Panc1 (cell line): ENCODE measurements around the gene ECM1. TPM values are rescaled to one million over a fixed set of nuclear protein-coding genes. Genes with fewer than 3 reads are reported as not detected.

Experiments
- ATAC-seq: fragments of 200-7000 bp; cut with Tn5 transposase; 2 replicates; pipeline ENCODE4 v1.9.1; 2020; ENCODE audit warnings: mild to moderate bottlenecking, moderate library complexity
- BruUV-seq: library from RNA; stranded (reverse); fragments of 400-500 nt; replicated peaks from 2 replicates; lab custom pipeline; 2021; lab: Mats Ljungman, UMichigan
- CTCF ChIA-PET: fragments of 300-600 bp; sonication (Branson Sonifier 250); formaldehyde crosslinking; loops from one replicate; lab custom pipeline; 2022; ENCODE audit warnings: antibody characterized with exemption; lab: Charles Lee
- POLR2A ChIA-PET: fragments of 300-600 bp; sonication (Branson Sonifier 250); formaldehyde crosslinking; loops from one replicate; lab custom pipeline; 2022; ENCODE audit warnings: antibody characterized with exemption; lab: Charles Lee
- DNase-seq: peaks from one replicate; pipeline ENCODE4 v3.0.0-alpha.2; 2010; ENCODE audit warnings: low read depth, low spot score
- H3K27ac ChIP-seq: 2 replicates; pipeline ENCODE4 v1.5.1; 2011; ENCODE audit warnings: mild to moderate bottlenecking, low read length, inconsistent platforms
- H3K27me3 ChIP-seq: fragments of 200-500 bp; sonication (Bioruptor generic); 2 replicates; pipeline ENCODE4 v1.6.0; 2014; ENCODE audit warnings: low read length, inconsistent platforms; ENCODE audit not compliant: control insufficient read depth, insufficient read depth
- H3K36me3 ChIP-seq: fragments of 200-500 bp; sonication (Bioruptor generic); 2 replicates; pipeline ENCODE4 v1.5.1; 2014; ENCODE audit warnings: inconsistent platforms, mild to moderate bottlenecking, low read length, moderate library complexity; ENCODE audit not compliant: control insufficient read depth, insufficient read depth
- H3K4me1 ChIP-seq: 2 replicates; pipeline ENCODE4 v1.5.1; 2011; ENCODE audit warnings: inconsistent platforms, mild to moderate bottlenecking, low read length, moderate library complexity; ENCODE audit not compliant: control insufficient read depth, insufficient read depth
- H3K4me3 ChIP-seq, 2 experiments: 2 replicates each; pipeline ENCODE4 v1.5.1; 2011 to 2012; ENCODE audit warnings: low read depth in 2 of 2, low read length in 2 of 2, mild to moderate bottlenecking in 2 of 2, inconsistent platforms in 1 of 2, moderate library complexity in 1 of 2
- H3K9me3 ChIP-seq: fragments of 200-500 bp; sonication (Bioruptor generic); 2 replicates; pipeline ENCODE4 v1.5.1; 2014; ENCODE audit warnings: low read depth, mild to moderate bottlenecking, inconsistent platforms, low read length, moderate library complexity; ENCODE audit not compliant: control insufficient read depth, insufficient read depth
- POLR2AphosphoS5 ChIP-seq: IDR thresholded peaks from 2 replicates; pipeline ENCODE4 v1.6.1; 2012; ENCODE audit warnings: mild to moderate bottlenecking, low read depth, low read length, moderate library complexity
- SIN3A ChIP-seq: IDR thresholded peaks from 2 replicates; pipeline ENCODE4 v1.6.1; 2012; ENCODE audit warnings: low read depth, mild to moderate bottlenecking, low read length, moderate library complexity, borderline replicate concordance; ENCODE audit not compliant: insufficient read depth
- TCF7L2 ChIP-seq: IDR thresholded peaks from 2 replicates; pipeline ENCODE4 v1.6.1; 2011; ENCODE audit warnings: mild to moderate bottlenecking, low read depth, low read length, inconsistent platforms
- in situ Hi-C: cut with HindIII; loops from 2 replicates; pipeline ENCODE4 v1.10.0; 2016; ENCODE audit warnings: low sequenced_read_pairs, low pct_unique_long_range_greater_than_20kb
- intact Hi-C: fragments of 100-400 bp; cut with micrococcal nuclease; formaldehyde crosslinking; loops from one replicate; pipeline ENCODE4 v1.10.0; 2022; ENCODE audit not compliant: unreplicated experiment
- total RNA-seq: library from RNA; stranded (reverse); gene quantifications from one replicate; pipeline ENCODE4 v1.2.1, GENCODE V29; 2021; ENCODE audit not compliant: unreplicated experiment
- TF ChIP-seq, protein P1 (sequence below), 2 experiments: IDR thresholded peaks; 2 replicates each; pipeline ENCODE4 v1.6.1; 2011 to 2012; ENCODE audit warnings: low read depth in 2 of 2, control low read depth in 1 of 2, low read length in 1 of 2, mild to moderate bottlenecking in 1 of 2, moderate library complexity in 1 of 2; ENCODE audit not compliant: insufficient read depth in 1 of 2
- TF ChIP-seq, protein P2 (sequence below): fragments of 450-650 bp; IDR thresholded peaks from 2 replicates; pipeline ENCODE4 v1.5.1; 2017; ENCODE audit warnings: mild to moderate bottlenecking

ECM1 gene
- total RNA-seq, 1 experiment from 2014 or later: 2.2 TPM

DNA sequence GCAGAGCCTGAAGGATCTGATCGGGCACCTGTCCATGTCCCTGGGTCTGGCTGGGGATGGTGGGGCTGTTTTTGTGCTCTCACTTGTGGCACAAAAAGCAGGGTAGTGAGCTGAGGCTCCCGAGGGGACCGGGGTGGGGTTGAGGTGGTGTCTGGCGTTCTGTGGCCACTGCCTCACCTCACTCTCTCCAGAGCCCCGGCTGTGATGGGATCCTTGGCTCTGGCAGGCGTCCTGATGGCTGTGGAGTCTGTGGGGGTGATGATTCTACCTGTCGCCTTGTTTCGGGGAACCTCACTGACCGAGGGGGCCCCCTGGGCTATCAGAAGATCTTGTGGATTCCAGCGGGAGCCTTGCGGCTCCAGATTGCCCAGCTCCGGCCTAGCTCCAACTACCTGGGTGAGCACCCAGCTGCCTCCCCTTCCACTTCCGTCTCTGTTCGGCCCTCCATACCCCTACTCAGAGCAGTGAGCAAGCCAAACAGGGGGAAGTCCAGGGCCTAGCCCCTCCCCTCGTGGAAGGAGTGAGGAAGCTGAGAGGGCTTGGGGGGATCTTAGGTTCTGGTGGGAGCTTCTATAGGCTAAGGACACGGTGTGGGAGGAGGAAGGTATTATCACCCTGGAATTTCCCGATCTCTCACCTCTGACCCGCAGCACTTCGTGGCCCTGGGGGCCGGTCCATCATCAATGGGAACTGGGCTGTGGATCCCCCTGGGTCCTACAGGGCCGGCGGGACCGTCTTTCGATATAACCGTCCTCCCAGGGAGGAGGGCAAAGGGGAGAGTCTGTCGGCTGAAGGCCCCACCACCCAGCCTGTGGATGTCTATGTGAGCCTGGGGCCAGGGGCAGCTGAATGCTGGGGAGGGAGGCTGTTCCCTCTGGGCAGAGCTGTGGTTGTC lies 48.3 kb downstream of the ECM1 start:
- H3K9me3 ChIP-seq: no peaks in the 10 kb centered on the region
- ATAC-seq: no peak
- no peak overlapping the region for H3K27ac ChIP-seq
- ChIA-PET CTCF (no interaction called here), POLR2A (no interaction called here)
- no peaks in the 10 kb centered on the region for H3K36me3 ChIP-seq
- no peaks in the 10 kb centered on the region for H3K27me3 ChIP-seq
- H3K4me1 ChIP-seq: peaks cover 27% of the 10 kb centered on the region
- no TSS peak for BruUV-seq
- DNase-seq: no peak
- in situ Hi-C loops: no loop called here
- intact Hi-C loops: no loop called here
- H3K4me3 ChIP-seq: no peak overlapping the region
- TF ChIP-seq POLR2AphosphoS5 (no peak), TCF7L2 (no peak), SIN3A (no peak)
- TF ChIP-seq, protein P1, sequence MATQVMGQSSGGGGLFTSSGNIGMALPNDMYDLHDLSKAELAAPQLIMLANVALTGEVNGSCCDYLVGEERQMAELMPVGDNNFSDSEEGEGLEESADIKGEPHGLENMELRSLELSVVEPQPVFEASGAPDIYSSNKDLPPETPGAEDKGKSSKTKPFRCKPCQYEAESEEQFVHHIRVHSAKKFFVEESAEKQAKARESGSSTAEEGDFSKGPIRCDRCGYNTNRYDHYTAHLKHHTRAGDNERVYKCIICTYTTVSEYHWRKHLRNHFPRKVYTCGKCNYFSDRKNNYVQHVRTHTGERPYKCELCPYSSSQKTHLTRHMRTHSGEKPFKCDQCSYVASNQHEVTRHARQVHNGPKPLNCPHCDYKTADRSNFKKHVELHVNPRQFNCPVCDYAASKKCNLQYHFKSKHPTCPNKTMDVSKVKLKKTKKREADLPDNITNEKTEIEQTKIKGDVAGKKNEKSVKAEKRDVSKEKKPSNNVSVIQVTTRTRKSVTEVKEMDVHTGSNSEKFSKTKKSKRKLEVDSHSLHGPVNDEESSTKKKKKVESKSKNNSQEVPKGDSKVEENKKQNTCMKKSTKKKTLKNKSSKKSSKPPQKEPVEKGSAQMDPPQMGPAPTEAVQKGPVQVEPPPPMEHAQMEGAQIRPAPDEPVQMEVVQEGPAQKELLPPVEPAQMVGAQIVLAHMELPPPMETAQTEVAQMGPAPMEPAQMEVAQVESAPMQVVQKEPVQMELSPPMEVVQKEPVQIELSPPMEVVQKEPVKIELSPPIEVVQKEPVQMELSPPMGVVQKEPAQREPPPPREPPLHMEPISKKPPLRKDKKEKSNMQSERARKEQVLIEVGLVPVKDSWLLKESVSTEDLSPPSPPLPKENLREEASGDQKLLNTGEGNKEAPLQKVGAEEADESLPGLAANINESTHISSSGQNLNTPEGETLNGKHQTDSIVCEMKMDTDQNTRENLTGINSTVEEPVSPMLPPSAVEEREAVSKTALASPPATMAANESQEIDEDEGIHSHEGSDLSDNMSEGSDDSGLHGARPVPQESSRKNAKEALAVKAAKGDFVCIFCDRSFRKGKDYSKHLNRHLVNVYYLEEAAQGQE (IDR thresholded peaks at IDR 0.05; ENCODE audit: insufficient read depth in 1 of 2, low read depth in 2 of 2, low read length in 1 of 2): no peak
- TF ChIP-seq, protein P2, sequence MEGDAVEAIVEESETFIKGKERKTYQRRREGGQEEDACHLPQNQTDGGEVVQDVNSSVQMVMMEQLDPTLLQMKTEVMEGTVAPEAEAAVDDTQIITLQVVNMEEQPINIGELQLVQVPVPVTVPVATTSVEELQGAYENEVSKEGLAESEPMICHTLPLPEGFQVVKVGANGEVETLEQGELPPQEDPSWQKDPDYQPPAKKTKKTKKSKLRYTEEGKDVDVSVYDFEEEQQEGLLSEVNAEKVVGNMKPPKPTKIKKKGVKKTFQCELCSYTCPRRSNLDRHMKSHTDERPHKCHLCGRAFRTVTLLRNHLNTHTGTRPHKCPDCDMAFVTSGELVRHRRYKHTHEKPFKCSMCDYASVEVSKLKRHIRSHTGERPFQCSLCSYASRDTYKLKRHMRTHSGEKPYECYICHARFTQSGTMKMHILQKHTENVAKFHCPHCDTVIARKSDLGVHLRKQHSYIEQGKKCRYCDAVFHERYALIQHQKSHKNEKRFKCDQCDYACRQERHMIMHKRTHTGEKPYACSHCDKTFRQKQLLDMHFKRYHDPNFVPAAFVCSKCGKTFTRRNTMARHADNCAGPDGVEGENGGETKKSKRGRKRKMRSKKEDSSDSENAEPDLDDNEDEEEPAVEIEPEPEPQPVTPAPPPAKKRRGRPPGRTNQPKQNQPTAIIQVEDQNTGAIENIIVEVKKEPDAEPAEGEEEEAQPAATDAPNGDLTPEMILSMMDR: no peak

DNA sequence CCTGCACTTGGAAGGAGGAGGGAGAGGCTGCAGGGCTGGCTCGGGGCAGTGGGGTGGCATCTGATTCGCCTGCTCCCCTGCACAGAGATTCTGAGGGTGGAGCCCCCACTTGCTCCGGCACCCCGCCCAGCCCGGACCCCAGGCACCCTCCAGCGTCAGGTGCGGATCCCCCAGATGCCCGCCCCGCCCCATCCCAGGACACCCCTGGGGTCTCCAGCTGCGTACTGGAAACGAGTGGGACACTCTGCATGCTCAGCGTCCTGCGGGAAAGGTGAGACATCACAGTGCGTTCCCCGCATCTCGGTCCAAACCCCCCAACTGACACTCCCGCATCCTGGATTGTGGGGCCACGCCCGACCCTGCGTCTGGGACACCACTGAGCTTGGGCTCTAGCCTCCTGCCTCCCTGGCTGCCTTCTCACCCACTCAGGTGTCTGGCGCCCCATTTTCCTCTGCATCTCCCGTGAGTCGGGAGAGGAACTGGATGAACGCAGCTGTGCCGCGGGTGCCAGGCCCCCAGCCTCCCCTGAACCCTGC lies 49.2 kb downstream of the ECM1 start:
- Histone ChIP-seq H3K27me3 (no peaks in the 10 kb centered on the region), H3K36me3 (no peaks in the 10 kb centered on the region), H3K4me3 (no peak overlapping the region), H3K4me1 (peaks cover 25% of the 10 kb centered on the region), H3K9me3 (no peaks in the 10 kb centered on the region), H3K27ac (no peak overlapping the region)
- ATAC-seq (no peak), DNase-seq (no peak)
- ChIA-PET POLR2A (no interaction called here), CTCF (no interaction called here)
- intact Hi-C loops: no loop called here
- in situ Hi-C loops: no loop called here
- no TSS peak for BruUV-seq
- TF ChIP-seq SIN3A (no peak), TCF7L2 (no peak), POLR2AphosphoS5 (no peak)
- TF ChIP-seq, protein P2: no peak
- TF ChIP-seq, protein P1 (IDR thresholded peaks at IDR 0.05; ENCODE audit: insufficient read depth in 1 of 2, low read depth in 2 of 2, low read length in 1 of 2): no peak
